ELR (cell line): Measurements from ENCODE around the gene ATXN10.
"Not testable (repeated sequence)": the region's sequence is repeated elsewhere in the genome, so short reads cannot be mapped to it uniquely, and the experiment has no call there.

Experiments used
- DNase-seq: peaks from one replicate; pipeline ENCODE4 v3.0.0-alpha.2; 2015; ENCODE audit warnings: low read depth

The ATXN10 gene

DNA sequence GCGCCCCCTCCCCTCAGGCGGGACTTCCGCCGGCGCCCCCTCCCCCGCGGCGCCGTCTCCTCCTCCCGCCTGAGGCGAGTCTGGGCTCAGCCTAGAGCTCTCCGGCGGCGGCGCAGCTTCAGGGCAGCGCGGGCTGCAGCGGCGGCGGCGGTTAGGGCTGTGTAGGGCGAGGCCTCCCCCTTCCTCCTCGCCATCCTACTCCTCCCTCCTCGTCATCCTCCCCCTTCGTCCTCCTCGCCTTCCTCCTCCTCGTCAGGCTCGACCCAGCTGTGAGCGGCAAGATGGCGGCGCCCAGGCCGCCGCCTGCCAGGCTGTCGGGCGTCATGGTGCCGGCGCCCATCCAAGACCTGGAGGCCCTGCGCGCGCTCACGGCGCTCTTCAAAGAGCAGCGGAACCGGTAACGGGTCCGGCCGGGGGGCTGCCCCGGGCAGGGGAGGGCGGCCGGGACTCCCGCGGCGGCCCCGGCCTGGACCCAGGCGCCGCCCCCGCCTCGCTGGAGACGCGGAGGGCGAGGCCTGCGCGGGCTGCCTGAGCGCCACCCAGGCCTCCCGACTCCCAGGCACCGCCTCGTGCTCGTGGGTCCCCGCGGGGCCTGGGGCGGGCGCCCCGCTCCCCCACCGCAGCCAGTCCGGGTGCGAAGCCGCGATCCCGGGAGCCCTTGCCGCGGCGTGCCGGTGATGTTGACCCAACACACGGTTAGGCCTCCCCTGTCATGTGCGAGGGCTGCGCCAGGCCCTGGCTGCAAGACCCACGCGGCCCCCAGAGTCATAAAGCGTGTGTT is at the start of gene ATXN10:
Gene ATXN10 (plus strand): TSS at position 52 of the 781 bp plus-strand sequence. CDS start 230 bp downstream, at position 282.
- DNase-seq, result peak; percentile 76

DNA sequence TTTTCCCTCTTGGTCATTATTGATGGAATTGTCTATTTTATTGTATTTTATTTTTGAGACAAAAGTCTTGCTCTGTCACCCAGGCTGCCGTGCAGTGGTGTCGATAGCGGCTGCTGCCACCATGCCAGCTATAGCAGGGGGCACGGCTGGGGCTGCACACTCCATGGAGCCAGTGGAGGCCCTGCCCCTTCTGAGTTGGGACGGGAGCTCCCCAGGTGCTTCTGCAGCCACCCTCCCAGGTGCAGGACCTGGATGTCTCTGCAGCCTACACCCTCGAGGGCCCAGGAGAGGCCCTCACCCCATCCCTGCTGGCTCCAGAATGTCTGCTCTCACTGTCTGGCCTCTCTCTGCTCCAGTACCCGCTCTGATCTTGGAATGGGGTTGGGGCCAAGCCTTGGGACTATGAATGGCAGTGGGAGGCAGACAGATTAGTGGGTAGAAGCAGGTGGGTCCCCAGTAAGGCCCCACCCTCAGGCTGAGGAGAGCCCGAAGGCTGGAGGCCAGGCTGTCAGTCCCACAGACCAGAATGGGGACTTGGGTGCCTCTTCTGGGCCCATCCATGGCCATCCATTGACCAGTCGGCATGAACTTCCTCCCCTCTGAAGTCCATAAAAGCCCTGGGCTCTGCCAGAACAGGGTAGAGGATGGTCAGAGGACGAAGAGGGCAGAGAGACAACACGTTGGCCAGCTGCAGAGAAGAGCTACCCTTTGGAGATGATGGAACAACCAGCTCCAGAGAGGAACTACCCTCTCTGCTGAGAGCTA is 49.6 kb upstream of the ATXN10 start:
- DNase-seq, result no peak

DNA sequence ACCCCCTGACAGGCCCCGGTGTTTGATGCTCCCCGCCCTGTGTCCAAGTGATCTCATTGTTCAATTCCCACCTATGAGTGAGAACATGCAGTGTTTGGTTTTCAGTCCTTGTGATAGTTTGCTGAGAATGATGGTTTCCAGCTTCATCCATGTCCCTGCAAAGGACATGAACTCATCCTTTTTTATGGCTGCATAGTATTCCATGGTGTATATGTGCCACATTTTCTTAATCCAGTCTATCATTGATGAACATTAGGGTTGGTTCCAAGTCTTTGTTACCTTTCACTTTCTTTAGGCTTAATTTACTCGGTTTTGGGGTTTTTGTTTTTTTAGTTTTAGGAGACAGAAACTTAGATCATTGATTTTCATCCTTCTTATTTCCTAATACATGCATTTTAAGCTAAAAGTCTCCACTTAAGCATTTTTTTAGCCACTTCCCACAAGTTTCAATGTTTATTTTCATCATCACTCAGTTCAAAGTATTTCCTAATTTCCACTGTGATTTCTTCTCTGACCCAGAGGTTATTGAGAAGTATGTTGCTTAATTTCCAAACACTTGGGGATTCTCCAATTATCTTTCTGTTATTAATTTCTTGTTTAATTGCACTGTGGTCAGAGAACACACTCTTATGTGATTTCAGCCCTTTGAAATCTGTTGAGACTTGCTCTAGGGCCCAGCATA is 48.0 kb upstream of the ATXN10 start:
- DNase-seq, result not testable (repeated sequence)

GRCh38 chr22:45626198-45626651 is 45.4 kb upstream of the ATXN10 start:
- DNase-seq, result no peak

GRCh38 chr22:45627489-45628233 is 44.0 kb upstream of the ATXN10 start:
- no peak for DNase-seq

DNA sequence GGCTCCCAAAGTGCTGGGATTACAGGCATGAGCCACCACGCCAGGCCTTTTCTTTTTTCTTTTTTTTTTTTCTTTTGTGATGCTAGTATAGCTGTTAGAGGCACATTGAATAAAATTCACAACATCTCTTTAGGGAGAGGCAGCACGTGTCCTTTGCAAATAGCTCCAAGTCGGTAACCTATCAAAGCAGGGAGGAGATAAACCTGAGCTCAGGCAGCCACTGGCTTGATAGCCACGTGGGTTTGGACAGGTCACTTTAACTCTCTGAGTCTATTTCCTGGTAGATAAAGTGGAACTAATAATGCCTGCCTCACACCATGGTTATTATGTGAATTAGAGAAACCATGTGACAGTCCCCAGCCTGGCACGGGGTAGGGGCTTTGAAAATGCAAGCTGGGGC is 43.1 kb upstream of the ATXN10 start:
- no peak for DNase-seq

- DNase-seq, result no peak
Observed at GRCh38 chr22:45629469-45630089, 42.1 kb upstream of the ATXN10 start.

- DNase-seq, result no peak
Observed at GRCh38 chr22:45630436-45630835, 41.2 kb upstream of the ATXN10 start.

GRCh38 chr22:45631140-45631840 is 40.3 kb upstream of the ATXN10 start:
- no peak for DNase-seq

DNA sequence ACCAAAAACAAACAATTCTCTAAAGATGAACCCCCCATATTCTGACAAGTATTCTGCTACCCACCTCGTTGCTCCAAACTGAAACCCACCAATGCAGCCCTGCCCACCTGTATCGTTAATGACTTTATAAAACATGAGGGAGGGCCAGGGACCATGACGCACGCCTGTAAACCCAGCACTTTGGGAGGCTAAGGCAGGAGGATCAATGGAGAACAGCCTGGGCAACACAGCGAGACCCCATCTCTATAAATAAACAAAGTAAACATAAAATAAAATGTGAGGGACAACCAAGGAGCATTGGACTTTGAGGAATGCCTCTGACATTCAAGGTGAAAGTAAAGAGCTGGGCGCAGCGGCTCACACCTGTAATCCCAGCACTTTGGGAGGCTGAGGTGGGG is 39.8 kb upstream of the ATXN10 start:
- no peak for DNase-seq

DNA sequence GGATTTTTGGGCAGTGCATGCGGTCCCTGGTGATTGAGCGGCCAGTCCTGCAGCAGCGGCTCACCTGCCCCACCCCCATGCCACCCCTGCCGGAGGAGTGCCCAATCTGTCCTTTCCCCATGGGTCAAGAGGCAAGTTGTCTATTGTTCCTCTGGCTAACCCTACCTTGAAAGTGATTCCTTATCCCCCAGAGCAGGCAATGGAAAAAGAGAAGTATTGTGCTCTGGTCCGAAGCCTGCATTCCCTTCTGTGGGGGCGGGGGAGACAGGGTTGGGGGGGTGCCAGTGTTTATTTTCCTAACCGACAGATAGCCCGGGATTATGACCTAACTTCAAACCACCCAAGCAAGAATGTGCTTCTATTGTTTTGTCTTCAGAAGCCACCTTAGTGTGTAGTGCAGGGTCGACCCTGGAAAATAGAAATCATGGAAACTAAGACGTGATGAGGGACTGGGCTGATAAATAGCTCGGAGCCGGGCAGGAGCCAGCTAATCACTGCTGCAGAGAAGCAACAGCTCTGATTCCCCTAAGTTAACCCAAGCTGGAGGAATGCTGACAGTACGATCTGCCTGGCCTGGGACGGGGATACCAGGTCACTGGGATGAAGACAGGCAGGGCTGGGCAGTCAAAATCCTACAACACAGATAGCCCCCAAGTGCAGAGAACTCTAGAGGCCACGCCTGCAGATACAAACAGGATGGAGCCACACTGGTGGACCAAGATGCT is 38.7 kb upstream of the ATXN10 start:
- no peak for DNase-seq

GRCh38 chr22:45636683-45637082 is 35.0 kb upstream of the ATXN10 start:
- DNase-seq, result no peak

DNA sequence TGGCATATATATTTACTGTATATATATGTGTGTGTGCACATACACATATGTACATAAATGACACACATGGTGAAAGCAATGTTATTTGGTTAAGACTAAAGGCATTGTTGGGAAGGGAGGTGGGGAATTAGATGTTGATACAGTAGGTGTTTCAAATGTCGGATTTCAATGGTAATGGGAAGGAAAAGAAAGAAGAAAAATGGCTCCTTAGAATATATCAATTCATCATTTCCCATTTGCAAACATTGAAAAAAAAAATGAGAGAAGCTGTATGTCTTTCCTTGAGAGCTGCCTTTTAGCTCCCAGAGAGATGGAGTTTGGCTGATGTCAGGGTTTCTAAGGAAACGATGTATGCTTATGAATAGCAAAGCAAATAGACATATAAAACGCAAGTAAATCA is 33.4 kb upstream of the ATXN10 start:
- no peak for DNase-seq

GRCh38 chr22:45638834-45639746 is 32.5 kb upstream of the ATXN10 start:
- peak; percentile 80 for DNase-seq

DNA sequence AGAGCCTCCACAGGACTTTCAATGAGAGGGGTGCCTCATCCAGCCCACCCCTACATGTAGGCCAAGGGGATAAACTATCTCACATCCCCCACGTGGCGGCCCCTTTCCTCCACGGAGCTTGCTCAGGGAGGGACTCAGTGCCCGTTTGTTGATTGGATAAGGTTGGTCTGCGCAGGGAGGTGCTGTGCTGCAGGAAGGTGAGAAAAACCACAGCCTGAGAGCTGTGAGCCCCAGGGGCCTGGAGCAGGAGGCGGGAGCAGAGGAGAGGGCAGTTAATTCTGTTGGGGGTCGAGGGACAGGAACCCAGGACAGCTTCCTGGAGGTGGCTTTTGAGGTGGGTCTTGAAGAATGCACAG is 31.9 kb upstream of the ATXN10 start:
- DNase-seq, result no peak

DNA sequence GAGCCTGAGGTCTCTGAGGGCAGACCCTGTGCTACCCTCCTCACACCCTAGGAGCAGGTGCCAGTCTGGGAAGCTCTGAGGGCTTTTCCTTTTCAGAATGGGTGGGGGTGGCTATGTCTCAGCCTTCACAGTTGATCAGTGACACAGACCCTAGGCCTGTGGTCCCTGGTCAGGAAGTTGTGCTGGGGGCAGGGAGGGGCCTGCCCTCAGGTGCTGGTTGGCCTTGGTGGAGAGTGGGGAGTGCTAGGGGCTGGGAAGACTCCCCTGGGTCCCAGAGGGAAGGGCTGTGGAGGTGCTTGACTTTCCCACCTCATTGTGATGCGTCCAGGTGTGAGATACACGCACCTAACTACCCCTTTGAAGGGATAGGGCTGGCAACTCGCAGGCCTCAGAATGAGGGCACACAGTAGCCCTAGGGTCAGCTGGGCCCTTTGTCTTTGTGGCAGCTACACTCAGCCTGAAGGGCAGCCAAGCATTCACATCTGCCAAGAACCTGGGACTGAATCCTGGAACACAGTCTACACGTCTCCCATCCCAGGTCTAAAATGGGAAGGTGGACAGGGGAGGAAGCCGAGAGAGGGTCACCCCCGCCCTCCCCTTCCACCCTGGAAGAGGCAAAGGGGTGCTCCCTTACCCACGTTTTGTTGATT is 31.2 kb upstream of the ATXN10 start:
- DNase-seq, result no peak

DNA sequence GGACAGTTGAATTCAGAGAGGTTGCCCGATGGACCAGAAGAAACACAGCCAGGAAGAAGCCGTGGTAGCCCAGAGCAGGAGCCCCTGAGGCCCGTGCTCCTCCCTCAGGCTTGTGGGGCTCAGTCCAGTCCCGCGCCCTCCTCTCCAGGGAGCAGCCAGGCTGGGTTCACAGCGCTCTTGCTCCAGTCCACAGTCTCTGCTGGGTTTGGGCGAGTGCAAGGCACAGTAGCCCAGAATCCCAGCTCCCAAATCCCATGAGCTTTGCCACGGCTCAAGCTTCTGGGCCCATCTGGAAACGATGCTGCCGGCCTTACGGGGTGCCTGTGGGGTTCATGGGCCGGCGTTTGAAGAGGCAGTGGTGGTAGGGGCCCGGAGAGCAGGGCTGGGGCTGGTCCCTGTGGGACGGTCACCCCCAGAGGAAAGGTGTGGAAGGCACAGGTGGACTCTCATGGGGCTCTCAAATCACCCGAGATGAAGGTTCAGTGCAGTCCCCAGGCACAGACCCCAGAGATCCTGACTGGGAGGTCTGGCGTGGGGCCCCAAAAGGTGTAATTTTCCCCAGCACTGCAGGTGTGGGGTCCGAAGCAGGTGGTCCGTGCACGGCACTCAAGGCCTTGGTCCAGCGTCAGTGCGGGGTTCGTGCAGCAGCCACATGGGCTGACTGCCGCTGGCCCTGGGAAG is 30.6 kb upstream of the ATXN10 start:
- no peak for DNase-seq

DNA sequence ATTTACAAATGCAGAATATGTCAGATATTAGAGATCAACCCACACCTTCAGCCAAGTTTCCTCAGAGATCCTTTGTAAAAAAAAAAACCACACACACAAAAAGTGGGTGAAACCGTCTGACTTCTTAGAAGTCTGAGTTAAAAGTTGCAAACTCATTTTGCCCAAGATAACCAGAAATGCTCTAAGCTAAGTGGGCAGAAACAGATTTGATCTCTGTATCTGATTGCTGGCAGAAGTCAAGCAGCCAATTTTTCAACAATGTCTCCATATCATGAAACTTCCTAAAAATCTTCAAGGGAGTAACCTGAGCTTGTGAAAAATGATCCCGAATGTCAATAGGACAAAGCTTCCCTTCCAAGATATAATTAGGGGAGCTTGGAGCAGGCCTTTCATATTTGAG is 28.6 kb upstream of the ATXN10 start:
- DNase-seq, result no peak
